NCI-H1092 (cell line): ENCODE data around the gene DRAP1.

Experiments used
- DNase-seq: peaks from one replicate; lab custom pipeline; 2025; lab: John Stamatoyannopoulos, UW

Gene DRAP1

DNA sequence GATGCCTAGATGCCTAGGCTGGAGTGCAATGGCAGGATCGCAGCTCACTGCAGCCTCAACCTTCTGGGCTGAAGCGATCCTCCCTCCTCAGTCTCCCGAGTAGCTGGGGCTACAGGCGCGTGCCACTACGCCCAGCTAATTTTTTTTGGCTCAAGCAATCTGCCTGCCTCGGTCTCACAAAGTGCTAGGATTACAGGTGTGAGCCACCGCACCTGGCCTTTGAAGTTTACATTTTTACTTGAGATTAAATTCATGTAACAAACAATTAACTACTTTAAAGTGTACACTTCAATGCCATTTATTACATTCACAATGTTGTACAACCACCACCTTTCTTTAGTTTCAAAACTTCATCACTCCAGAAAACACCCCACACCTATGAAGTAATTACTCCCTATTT is 15.5 kb upstream of the DRAP1 start:
- DNase-seq: no peak

DNA sequence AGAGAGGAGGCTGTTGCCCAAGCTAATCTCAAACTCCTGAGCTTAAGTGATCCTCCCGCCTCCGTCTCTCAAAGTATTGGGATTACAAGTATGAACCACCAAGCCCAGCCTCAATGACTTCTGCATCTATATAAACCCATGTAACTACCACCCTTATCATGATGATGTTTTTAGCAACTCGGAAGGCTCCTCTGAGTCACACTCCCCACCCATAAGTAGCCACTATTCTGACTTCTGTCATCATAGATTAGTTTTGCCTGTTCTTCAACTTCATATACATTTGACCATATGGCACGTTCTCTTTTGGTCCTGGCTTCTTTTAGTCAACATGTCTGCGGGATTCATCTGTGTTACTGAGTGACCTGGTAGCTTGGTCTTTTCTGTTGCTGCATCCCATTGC is 12.6 kb upstream of the DRAP1 start:
- no peak for DNase-seq

DNA sequence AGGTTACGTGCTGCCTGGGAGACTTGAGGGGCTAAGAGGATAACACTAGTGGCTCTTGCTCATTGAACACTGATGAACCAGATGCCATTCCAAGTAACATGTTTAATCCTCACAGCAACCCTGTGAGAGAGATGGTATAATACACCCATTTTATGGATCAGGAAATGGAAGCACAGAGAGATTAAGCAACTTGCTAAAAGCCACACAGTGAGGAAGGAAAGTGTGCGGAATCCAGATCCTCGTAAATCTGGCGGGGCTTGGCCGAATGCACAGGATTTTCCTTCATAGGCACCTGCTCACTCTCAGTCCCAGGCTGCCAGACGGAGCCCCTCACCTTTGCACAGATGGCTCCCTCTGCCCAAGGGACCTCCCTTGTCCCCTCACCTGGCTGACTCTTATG is 11.3 kb upstream of the DRAP1 start:
- DNase-seq: no peak

DNA sequence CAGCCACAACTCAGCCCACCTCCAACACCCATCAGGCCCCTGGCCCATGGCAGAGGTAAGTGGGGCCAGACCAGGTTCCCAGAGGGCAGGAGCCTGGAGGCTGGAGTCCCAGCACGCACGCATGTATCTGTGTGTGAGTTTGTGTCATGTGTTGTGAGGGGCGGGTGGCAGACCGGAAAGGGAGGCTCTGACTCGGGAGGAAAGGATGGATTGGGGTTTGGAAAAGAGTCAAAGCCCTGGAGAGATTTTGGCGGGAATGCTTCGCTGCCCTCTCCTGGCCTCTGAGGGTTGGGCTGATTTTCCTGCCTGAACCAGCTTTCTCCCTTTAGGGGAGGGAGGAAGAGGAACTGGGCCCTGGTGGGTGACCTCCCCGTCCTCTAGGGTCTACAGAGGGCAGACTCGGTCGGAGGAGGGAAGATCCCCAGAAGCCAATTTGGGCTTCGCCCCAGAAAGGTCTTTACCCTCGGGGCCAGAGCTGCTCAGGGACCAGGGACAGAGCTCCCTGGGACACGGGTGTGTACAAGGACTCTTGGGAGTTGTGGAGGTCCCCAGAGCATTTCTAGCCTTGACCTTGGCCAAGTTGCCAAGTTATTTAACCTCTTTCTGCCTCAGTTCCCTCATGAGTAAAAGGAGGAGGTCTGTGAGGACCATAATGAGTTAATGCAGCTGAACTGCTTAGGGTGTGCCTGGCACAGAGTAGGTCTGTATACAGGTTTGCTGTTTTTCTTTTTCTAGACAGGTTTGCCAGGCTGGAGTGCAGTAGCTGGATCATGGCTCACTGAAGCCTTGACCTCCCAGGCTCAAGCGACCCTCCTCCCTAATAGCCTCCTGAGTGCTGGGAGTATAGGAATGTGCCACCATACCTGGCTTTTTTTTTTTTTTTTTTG is 7.3 kb upstream of the DRAP1 start:
- DNase-seq: peak; percentile 36

DNA sequence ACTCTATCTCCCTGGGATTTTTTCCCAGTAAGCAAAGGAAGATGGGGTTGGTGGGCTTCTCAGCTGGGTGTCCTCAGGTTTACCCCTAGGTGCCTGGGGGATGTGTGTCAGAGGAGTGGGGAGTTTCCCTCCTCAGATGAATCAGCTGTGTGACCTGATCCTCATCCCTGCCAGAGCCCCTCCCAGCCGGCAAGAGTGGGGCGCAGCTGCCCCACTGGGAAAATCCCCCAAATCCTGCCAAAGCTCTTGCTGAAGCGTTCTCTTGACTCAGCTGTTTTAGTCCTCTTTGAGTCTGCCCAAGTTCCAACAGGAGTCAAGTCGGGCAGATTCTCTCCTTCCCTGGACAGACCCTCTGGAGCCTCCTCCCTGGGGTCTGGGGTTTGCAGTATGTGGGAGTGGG is 6.4 kb upstream of the DRAP1 start:
- DNase-seq: no peak

DNA sequence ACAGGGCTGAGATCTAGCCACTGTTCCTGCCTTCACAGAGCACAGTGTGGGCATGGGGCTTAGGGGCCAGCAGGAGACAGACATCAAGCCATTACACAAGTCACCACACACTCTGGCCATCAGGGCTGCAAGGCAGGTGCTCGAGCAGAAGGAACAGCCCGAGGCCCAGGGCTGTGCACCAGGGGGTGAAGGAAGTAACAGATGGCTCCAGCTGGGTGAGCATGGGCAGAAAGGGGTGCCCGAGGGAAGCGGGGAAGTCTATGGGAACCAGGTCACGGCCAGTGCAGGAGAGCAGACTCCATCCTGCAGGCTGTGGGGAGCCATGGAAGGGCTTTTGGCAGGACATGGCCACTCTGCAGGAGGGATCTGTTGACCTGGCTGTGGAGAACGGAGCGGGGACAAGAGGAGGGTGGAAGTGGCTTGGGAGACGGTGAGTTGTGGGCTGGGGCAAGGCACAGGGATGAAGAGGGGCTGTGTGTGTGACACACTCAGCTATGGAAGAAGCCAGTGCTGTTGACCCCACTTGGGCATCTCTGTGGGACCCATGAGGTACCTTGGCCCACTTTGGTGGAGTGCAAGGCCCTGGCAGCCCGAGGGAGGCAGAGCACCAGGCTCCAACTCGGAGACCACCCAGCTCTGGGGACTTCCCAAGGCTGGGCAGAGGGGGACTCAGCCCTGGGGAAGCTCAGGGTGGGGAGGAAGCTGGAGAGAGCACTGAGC is 4.0 kb upstream of the DRAP1 start:
- DNase-seq: no peak

DNA sequence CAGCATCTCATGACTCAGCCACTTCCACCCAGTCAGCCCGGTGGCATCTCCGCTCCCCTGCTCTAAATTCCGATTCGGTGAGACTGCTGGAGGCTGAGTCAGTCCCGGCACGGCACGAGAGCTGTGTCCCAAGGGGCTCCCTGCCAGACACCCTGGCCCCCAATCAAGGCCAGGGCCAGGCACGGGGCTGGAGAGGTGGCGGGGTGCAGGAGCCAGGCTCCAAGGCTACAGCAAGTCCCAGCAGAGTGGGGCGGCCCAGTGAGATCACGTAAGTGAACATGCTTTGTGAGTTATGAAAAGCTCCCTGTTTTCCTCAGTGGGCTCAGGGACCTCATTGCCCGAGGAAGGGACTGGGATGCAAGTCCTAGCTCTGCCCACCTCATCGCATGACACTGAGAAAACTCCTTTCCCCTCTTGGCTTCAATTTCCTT is 3.4 kb upstream of the DRAP1 start:
- DNase-seq: no peak

DNA sequence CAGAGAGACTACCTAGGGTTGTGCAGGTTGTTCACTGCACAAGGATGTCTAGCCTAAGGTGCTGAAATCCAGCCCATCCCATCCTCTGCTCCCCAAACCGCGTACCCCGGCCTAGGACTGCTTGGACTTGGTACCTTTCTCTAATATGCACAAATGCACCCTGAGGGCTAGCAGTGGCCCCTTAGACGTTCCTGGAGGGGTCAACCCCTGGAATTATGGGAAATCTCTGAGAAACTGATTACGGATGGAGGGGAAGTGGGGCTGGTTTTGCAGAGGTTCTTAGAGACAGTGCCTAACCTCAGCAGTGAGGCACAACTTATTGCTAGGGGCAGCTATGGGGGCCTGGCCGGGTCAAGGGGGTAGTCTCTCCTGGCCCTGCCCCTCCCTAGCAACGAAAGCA is 2.8 kb upstream of the DRAP1 start:
- no peak for DNase-seq

DNA sequence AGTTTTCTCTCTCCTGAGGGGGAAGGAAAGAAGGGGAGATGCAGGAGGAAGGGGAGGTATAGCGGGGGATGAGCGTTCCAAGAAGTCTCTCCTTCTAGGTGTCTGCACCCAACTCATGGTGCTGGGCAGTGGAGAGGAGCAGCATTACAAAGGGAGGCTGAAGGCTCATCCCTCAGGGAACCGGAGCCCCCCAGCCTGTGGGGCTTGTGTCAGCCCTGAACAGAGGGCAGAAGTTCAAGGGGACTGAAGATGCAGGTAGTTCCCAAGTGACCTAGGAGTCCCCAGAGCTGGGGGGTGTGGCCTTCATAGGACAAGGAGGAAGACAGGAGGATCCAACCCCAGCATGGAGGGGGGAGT is 2.2 kb upstream of the DRAP1 start:
- DNase-seq: no peak

DNA sequence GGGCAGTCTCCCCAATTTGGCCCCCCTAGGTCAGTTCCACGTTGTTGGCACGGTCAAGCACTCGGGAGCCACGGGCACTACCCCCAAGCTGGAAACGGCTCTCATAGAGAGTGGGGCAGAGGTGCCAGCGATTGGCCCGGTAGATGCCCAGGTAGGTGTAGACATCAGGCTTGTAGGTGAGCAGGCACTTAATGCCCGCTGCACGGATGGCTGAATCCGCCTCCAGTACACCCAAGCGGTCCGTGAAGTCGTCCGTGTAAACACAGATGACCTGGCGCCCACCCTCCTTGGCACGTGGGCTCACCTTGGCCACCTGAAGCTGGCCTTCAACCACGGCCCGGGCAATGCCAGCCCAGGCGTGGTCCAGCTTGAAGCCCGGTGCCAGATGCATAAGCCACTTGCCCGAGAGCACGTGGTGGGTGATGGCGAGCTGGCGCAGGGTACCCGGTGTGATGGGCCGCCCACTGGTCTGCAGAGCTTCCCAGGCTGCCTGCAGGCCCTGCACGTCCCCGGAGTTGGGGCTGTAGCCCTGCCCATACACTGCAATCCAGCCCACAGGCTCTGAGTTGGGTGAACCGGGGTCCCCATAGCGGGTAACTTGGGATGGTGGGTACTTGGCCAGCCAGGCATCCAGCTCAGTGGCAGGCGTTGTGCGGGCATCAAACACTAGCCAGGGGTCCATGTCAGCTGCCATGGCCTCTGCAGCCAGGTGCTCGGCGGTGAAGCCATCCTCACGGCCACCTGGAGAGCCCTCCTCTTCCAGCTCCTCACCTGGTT is 1.6 kb upstream of the DRAP1 start:
- no peak for DNase-seq

DNA sequence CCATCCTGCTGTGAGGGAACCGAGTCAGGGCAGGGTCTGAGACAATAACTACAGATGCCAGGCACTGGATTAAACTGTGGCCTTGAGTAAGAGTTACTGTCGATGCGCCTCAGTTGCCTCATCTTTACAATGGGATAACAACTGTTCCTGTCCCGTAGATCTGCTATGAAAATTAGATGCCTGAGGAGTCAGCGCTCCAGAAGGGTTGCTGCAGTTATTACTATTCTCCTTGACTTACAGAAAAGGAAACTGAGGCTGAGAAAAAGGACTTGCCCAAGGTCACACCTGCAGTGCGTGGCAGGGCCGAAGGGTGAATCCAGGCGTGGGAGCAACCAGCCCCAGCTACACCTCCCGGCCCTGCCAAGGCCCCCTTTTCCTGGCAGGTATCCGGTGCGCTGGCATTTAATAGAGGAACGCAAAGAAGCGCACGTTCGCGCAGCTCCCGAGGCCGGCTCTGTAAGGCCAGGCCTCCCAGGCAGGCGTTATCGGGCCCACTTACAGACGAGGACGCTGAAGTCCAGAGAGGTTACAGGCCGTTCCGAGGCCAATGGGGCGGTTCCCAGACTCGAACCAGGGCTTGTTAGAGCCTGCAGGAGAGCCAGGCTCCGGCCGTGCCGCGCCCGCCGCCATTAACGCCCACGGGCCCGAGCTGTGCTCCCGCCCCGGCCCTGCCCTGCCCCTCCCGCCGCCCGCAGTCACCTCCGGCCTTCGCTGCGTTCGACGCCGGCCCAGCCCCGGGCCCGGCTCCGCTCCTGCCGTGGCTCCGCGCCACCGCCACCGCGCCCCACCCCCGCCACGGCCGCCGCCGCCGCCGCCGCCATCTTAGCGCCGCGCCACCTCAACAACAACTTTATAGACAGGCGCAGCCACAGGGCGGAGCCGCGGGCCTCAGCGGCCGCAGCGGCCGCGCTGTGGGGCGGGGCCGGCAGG is 750 bp upstream of the DRAP1 start, which contains the start of gene C11orf68:
Gene C11orf68 (minus strand): TSS at position 852 of the 930 bp plus-strand sequence. CDS start 31 bp downstream, at position 821.
- DNase-seq: peak; percentile 40

DNA sequence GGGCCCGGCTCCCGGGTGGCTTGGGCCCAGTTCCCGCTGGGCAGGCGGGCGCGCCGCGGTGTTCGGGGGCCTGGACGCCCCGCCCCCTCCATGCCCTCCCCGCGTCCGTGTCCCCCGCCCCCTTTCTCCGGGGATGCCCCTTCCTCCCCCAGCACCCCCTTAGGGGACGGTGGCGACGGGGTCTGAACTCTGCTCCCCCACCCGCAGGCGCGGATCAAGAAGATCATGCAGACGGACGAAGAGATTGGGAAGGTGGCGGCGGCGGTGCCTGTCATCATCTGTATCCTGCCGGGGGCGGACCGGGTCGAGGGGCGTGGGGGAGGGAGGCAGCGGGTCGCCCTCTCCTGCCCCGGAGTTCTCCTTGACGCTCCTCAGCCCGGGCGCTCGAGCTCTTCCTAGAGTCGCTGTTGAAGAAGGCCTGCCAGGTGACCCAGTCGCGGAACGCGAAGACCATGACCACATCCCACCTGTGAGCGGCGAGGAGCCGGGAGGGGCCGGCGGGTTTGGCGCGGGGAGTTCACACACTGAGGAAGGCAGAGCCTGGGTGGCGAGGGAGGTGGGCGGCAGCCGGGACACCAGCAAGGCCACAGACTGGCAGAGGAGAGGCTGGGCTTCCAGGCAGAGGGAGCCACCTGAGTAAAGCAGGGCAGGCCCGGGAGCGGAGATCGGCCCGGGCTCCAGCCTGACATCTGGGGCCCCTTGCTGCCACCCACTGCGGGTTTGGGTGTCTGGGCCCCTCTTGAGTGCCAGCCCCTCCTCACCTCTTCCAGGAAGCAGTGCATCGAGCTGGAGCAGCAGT is 546 bp downstream of the DRAP1 start:
- DNase-seq: no peak

DNA sequence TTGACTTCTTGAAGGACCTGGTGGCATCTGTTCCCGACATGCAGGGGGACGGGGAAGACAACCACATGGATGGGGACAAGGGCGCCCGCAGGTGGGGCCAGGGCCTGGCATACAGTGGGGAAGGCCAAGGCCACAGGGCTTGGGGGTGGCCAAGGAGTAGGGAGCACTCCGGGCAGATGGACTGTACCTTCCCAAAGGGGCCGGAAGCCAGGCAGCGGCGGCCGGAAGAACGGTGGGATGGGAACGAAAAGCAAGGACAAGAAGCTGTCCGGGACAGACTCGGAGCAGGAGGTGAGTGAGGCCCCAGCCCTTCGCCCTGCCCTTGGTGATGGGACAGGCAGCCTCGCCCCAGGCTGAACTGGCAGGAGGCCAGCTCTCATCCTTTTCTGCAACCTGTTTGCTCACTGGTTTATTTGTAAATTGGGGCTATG is 1.2 kb downstream of the DRAP1 start:
- DNase-seq: no peak

DNA sequence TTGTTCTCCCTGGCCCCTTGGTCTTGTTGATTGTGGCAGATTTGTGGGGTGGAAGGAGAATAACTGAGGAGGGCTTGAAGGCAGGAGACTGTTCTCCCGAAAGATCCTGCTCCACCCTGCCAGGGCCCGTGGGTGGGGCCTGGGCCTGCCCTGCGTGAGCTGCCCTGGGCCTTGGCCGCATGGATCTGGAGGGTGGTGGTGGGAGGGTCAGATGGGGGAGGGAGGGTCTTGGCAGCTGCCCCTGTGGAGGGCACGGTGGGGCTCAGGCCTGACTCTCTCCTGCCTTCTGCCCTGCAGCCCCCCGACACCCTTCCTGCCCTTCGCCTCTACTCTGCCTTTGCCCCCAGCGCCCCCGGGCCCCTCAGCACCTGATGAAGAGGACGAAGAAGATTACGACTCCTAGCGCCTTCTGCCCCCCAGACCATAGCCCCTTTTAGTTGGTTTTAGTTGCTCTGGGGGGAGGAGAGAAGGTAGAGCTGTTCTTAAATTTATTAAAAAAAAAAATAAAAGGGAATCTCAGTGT is 1.9 kb downstream of the DRAP1 start:
- DNase-seq: no peak

DNA sequence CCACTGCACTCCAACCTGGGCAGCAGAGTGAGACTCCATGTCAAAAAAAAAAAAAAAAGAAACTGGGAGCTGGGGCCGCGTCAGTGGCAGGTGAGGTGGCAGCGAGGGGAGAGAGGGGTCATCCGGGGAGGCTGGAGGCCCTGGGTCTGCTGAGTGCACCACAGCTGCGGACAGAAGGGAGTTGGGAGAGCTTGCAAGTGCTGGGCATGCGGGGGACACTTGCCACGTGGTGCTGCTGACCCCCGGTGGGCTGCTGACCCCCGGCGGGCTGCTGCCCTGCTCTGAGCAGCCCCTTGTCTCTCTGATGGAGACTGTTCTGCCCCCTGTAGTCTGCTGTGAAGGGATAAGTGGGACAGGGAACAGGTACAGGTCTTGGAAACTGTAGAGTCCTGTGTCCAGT is 2.6 kb downstream of the DRAP1 start:
- no peak for DNase-seq

DNA sequence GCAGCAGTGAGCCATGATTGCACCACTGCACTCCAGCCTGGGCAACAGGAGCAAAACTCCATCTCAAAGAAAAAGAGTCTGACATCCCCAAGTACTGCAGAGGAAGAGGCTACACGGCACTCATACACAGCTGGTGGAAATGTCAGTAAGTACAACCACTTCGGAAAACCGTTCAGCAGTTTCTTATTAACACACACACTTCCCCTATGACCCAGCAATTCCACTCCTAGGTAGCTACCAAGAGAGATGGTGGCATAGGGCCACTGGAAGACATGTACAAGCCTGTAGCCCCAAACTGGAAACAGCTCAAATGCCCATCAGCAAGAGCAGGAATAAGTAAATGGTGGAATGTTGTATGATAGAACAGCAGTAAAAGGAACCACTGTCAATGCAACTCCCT is 3.3 kb downstream of the DRAP1 start:
- DNase-seq: no peak

DNA sequence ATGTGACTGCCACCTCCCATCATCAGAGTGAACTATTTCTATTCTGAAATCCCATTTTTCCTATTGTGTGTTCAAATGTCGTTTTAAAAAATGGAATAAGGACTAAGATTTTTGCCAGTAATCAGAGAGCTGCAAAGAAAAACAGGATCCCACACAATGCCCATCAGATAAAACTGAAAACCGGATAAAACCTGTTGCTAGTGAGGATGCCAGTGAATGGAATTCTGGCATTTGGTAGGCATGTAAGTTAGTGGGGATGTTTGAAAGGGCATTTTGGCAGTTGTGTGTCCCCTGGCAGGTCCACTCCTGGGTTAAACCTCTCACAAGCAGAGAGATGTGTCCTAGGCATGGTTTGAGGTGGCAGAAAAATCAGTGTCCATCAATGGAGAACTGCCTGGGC is 6.2 kb downstream of the DRAP1 start:
- no peak for DNase-seq

DNA sequence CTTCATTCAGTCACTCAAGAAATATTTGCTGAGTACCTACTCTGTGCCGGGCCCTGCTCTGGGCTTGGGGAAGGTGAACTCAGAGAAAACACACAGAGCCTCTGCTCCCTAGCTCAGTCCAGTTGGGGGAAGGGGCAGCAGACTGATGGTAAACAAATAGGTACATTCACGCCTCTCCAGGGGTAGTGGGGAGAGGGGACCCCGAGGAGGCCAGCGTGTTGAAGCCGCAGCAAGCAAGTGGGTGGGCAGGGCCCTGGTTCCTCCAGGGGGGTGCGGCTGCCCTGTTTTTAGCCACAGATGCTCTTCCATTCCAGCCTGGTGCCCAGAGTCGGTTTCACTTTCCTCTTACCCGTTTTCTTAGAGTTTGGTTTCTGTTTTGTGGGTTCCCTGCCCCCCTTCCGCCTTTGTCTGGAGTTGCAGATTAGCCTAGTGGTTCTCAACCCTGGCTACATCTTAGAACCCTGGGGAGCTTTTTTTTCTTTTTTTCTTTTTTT is 8.7 kb downstream of the DRAP1 start:
- DNase-seq: no peak

DNA sequence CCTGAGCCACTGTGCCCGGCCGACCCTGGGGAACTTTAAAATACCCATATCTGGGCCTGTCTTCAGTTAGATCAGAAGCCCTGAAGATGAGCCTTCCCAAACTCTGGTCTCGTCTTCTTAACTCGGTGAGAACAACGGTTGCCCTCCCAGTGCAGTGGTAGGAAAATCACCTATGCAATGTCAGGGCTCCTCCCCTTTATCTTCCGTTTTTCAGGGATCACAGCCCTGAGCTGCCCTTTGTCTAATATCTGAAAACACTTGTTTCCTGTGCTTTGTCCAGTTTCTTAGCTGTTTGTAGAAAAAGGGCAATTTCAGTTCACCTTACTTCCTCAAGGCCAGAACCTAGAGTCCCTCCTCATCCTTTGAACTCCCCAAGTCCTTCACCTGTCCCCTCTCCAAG is 9.4 kb downstream of the DRAP1 start:
- DNase-seq: no peak
